ENCODE results near the gene SENP2. TPM values are rescaled to one million over a fixed set of nuclear protein-coding genes. Genes with fewer than 3 reads are reported as not detected.

The SENP2 gene
- total and polyA plus RNA-seq, 9 of the 15 experiments (the other 6 are each of a cell fraction or from before 2014, with no cell fraction given): 11.8 to 67.1 (median 41.1) TPM

GRCh38 chr3:185648396-185648795 is 62.3 kb downstream of the SENP2 start (continued):
- no peak for TF ChIP-seq ZNF740 (CRISPR knock-in tag; IDR thresholded peaks at IDR 0.05)
- TF ChIP-seq ZNF740 (tag; IDR thresholded peaks at IDR 0.05): no peak

GRCh38 chr3:185649414-185649813 is 63.3 kb downstream of the SENP2 start:
- DNase-seq (ENCODE audit: extremely low read depth in 1 of 4, low spot score in 3 of 4) (no peak), ATAC-seq (no peak), FAIRE-seq (no peak)
- intact Hi-C loops (cut with micrococcal nuclease): no loop called here
- Histone ChIP-seq H3K27me3 (ENCODE audit: control insufficient read depth in 2 of 2, insufficient read depth in 2 of 2, low read length in 2 of 2) (no peaks in the 10 kb centered on the region), H3K4me2 (ENCODE audit: insufficient read depth, low read length) (no peak overlapping the region), H3K9me3 (replicated peaks; ENCODE audit: control insufficient read depth, insufficient read depth, low read depth, low read length) (no peaks in the 10 kb centered on the region), H3K4me1 (replicated peaks in 1 of 2; ENCODE audit: control insufficient read depth in 2 of 2, insufficient read depth in 2 of 2, low read length in 2 of 2) (peaks cover 8 to 9% of the 10 kb centered on the region in 2 experiments; a peak in 4 of 5 replicates), H3K4me3 (no peak overlapping the region), H3K79me2 (ENCODE audit: control insufficient read depth, insufficient read depth, low read length) (no peaks in the 10 kb centered on the region), H2AFZ (ENCODE audit: low read depth, low read length) (no peak overlapping the region), H3K27ac (ENCODE audit: extremely low read depth, low read depth, low read length) (no peak overlapping the region), H3K9ac (ENCODE audit: insufficient read depth in 1 of 2, low read depth in 2 of 2, low read length in 2 of 2) (no peak overlapping the region), H3K36me3 (ENCODE audit: control insufficient read depth, insufficient read depth, low read length) (peaks cover 71% of the 10 kb centered on the region; the same call in 2 of the 3 replicates), H3K9me1 (ENCODE audit: control insufficient read depth, insufficient read depth, low read length) (no peaks in the 10 kb centered on the region), H4K20me1 (replicated peaks; ENCODE audit: control insufficient read depth, insufficient read depth, low read length) (no peaks in the 10 kb centered on the region)
- TF ChIP-seq, protein P1, sequence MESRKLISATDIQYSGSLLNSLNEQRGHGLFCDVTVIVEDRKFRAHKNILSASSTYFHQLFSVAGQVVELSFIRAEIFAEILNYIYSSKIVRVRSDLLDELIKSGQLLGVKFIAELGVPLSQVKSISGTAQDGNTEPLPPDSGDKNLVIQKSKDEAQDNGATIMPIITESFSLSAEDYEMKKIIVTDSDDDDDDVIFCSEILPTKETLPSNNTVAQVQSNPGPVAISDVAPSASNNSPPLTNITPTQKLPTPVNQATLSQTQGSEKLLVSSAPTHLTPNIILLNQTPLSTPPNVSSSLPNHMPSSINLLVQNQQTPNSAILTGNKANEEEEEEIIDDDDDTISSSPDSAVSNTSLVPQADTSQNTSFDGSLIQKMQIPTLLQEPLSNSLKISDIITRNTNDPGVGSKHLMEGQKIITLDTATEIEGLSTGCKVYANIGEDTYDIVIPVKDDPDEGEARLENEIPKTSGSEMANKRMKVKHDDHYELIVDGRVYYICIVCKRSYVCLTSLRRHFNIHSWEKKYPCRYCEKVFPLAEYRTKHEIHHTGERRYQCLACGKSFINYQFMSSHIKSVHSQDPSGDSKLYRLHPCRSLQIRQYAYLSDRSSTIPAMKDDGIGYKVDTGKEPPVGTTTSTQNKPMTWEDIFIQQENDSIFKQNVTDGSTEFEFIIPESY (CRISPR knock-in tag; IDR thresholded peaks at IDR 0.05): 0 out of 2 replicates have a peak, but pooled peaks have one; percentile 13
- TF ChIP-seq PPARD (CRISPR knock-in tag; IDR thresholded peaks at IDR 0.05): no peak
- TF ChIP-seq GTF2B (IDR thresholded peaks at IDR 0.05; ENCODE audit: extremely low read depth, insufficient read length): no peak
- TF ChIP-seq, protein P2, sequence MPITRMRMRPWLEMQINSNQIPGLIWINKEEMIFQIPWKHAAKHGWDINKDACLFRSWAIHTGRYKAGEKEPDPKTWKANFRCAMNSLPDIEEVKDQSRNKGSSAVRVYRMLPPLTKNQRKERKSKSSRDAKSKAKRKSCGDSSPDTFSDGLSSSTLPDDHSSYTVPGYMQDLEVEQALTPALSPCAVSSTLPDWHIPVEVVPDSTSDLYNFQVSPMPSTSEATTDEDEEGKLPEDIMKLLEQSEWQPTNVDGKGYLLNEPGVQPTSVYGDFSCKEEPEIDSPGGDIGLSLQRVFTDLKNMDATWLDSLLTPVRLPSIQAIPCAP (CRISPR knock-in tag; IDR thresholded peaks at IDR 0.05; ENCODE audit: borderline replicate concordance): no peak
- no peak for TF ChIP-seq SAFB2 (IDR thresholded peaks at IDR 0.05; ENCODE audit: borderline replicate concordance, low read depth, low read length, severe bottlenecking)
- POLR2A ChIA-PET: no interaction called here
- CTCF ChIA-PET (ENCODE audit: low intra/inter-chr PET ratio): no interaction called here
- BruUV-seq (replicated peaks): no TSS peak
- in situ Hi-C loops (cut with MboI): no loop called here
- WGBS (ENCODE audit: insufficient coverage, low coverage, missing lambda C conversion rate): 96% methylated on average over 10 of the region's 10 CpGs
